ENCODE measurements around the gene ILRUN. TPM values are rescaled to one million over a fixed set of nuclear protein-coding genes. Genes with fewer than 3 reads are reported as not detected.
"Not testable (repeated sequence)": the region's sequence is repeated elsewhere in the genome, so short reads cannot be mapped to it uniquely, and the experiment has no call there.

ILRUN gene
- polyA plus RNA-seq, 2 donors = 27.8 to 32.7 TPM

DNA sequence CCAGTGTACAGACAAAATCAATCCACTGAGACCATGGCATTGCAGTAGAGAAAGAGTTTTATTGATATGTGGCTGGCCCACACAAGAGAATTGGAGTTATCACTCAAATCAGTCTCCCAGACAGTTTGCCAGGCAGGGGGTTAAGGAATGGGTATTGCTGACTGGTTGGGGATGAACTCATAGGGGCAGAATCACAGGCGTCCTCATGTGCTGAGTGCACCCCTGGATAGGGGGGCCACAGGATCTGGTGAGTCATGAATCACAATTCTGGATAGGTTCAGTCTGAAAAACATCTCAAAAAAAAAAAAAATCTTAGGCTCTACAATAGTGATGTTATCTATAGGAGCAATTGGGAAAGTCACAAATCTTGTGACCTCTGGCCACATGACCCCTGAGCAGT lies 29.5 kb upstream of the ILRUN start:
- Histone ChIP-seq H3K27ac (ENCODE audit: low read depth in 2 of 2, low read length in 1 of 2) (no peak overlapping the region), H3K27me3 (ENCODE audit: control insufficient read depth in 1 of 2, insufficient read depth in 2 of 2, low read length in 2 of 2) (no peaks in the 10 kb centered on the region), H3K4me1 (ENCODE audit: control insufficient read depth in 2 of 2, insufficient read depth in 2 of 2, low read length in 1 of 2) (no peaks in the 10 kb centered on the region), H3K9me3 (ENCODE audit: control insufficient read depth in 2 of 2, insufficient read depth in 1 of 2, low read depth in 1 of 2, low read length in 1 of 2) (no peaks in the 10 kb centered on the region), H3K36me3 (ENCODE audit: control insufficient read depth in 2 of 2, insufficient read depth in 2 of 2, low read length in 1 of 2) (no peaks in the 10 kb centered on the region), H3K4me3 (ENCODE audit: low read depth in 1 of 2, low read length in 2 of 2) (no peak overlapping the region)
- WGBS, 2 donors = 87 to 88% methylated on average over 1 of the region's 1 CpG

DNA sequence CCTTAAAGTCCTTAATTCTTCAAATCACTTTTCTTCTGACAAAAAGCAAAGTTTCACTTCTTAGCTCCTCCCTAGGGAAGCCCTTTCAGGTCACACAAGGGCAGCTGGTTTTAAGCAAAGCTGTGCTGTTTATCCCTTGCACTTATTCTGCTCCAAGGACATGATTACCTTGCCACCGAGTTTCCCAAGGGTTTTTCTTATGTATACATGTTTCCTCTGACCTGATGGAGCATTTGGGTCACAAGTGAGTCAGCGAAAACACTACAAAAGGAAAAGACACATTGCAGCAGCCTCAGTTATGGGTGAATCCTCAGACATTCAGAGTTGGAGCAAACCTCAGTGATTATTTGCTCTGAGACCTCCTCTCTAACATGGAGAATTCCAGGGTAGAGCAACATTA lies 26.6 kb upstream of the ILRUN start:
- Histone ChIP-seq H3K9me3 (ENCODE audit: control insufficient read depth in 2 of 2, insufficient read depth in 1 of 2, low read depth in 1 of 2, low read length in 1 of 2) (no peaks in the 10 kb centered on the region), H3K4me1 (ENCODE audit: control insufficient read depth in 2 of 2, insufficient read depth in 2 of 2, low read length in 1 of 2) (no peaks in the 10 kb centered on the region), H3K27me3 (ENCODE audit: control insufficient read depth in 1 of 2, insufficient read depth in 2 of 2, low read length in 2 of 2) (no peaks in the 10 kb centered on the region), H3K4me3 (ENCODE audit: low read depth in 1 of 2, low read length in 2 of 2) (no peak overlapping the region), H3K36me3 (ENCODE audit: control insufficient read depth in 2 of 2, insufficient read depth in 2 of 2, low read length in 1 of 2) (no peaks in the 10 kb centered on the region), H3K27ac (ENCODE audit: low read depth in 2 of 2, low read length in 1 of 2) (no peak overlapping the region)
- 52% methylated on average over 2 of the region's 2 CpGs for WGBS, 2 donors

DNA sequence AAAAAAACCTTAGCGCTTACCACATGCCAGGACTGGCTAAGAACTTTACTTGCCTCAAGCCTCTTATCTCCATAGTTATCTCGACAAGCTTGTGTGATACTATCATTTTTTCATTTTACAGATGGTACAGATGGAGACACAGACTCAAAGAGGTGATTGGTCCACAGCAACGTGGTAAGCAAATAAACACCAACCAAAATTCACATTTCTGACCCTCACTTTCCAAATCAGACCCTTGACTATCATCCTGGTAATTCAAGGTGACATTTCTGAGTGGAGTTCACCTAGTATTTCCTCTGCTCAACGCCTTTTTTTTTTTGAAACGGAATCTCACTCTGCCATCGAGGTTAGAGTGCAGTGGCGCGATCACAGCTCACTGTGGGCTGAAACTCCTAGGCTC lies 25.9 kb upstream of the ILRUN start:
- 87% methylated on average over 8 of the region's 8 CpGs for WGBS, 2 donors
- no peak overlapping the region for H3K27ac ChIP-seq (ENCODE audit: low read depth in 2 of 2, low read length in 1 of 2)

DNA sequence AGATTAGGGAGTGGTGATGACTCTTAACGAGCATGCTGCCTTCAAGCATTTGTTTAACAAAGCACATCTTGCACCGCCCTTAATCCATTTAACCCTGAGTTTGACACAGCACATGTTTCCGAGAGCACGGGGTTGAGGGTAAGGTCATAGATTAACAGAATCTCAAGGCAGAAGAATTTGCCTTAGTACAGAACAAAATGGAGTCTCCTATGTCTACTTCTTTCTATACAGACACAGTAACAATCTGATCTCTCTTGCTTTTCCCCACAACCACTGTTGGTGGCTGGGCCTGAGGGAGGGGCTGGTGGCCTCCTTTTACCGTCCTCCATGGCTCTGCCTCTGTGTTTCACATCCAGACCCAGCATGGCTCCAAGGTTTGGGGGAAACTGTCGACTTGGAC lies 23.6 kb upstream of the ILRUN start:
- 39 to 59% methylated on average over 5 to 6 of the region's 6 CpGs for WGBS, 2 donors
- peak overlapping the region in 1 of 2 donors; percentile 57 for H3K27ac ChIP-seq (ENCODE audit: low read depth in 2 of 2, low read length in 1 of 2)

More for the DNA sequence above, 25.9 kb upstream of the ILRUN start:
- H3K4me3 ChIP-seq (ENCODE audit: low read depth in 1 of 2, low read length in 2 of 2) = no peak overlapping the region
- no peaks in the 10 kb centered on the region for H3K4me1 ChIP-seq (ENCODE audit: control insufficient read depth in 2 of 2, insufficient read depth in 2 of 2, low read length in 1 of 2)
- H3K36me3 ChIP-seq (ENCODE audit: control insufficient read depth in 2 of 2, insufficient read depth in 2 of 2, low read length in 1 of 2) = no peaks in the 10 kb centered on the region
- no peaks in the 10 kb centered on the region for H3K9me3 ChIP-seq (ENCODE audit: control insufficient read depth in 2 of 2, insufficient read depth in 1 of 2, low read depth in 1 of 2, low read length in 1 of 2)
- no peaks in the 10 kb centered on the region for H3K27me3 ChIP-seq (ENCODE audit: control insufficient read depth in 1 of 2, insufficient read depth in 2 of 2, low read length in 2 of 2)

DNA sequence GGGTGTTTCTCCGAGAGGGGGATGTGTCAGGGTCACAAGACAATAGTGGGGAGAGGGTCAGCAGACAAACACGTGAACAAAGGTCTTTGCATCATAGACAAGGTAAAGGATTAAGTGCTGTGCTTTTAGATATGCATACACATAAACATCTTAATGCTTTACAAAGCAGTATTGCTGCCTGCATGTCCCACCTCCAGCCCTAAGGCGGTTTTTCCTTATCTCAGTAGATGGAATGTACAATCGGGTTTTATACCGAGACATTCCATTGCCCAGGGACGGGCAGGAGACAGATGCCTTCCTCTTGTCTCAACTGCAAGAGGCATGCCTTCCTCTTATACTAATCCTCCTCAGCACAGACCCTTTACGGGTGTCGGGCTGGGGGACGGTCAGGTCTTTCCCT lies 23.1 kb upstream of the ILRUN start:
- H3K27ac ChIP-seq (ENCODE audit: low read depth in 2 of 2, low read length in 1 of 2); H3K4me3 ChIP-seq (ENCODE audit: low read depth in 1 of 2, low read length in 2 of 2); H3K36me3 ChIP-seq (ENCODE audit: control insufficient read depth in 2 of 2, insufficient read depth in 2 of 2, low read length in 1 of 2); H3K4me1 ChIP-seq (ENCODE audit: control insufficient read depth in 2 of 2, insufficient read depth in 2 of 2, low read length in 1 of 2); H3K27me3 ChIP-seq (ENCODE audit: control insufficient read depth in 1 of 2, insufficient read depth in 2 of 2, low read length in 2 of 2); H3K9me3 ChIP-seq (ENCODE audit: control insufficient read depth in 2 of 2, insufficient read depth in 1 of 2, low read depth in 1 of 2, low read length in 1 of 2): not testable (repeated sequence)
- WGBS, 2 donors = 16 to 34% methylated on average over 5 to 8 of the region's 9 CpGs

More for the DNA sequence above, 23.6 kb upstream of the ILRUN start:
- not testable (repeated sequence) for H3K36me3 ChIP-seq (ENCODE audit: control insufficient read depth in 2 of 2, insufficient read depth in 2 of 2, low read length in 1 of 2); H3K9me3 ChIP-seq (ENCODE audit: control insufficient read depth in 2 of 2, insufficient read depth in 1 of 2, low read depth in 1 of 2, low read length in 1 of 2); H3K27me3 ChIP-seq (ENCODE audit: control insufficient read depth in 1 of 2, insufficient read depth in 2 of 2, low read length in 2 of 2); H3K4me1 ChIP-seq (ENCODE audit: control insufficient read depth in 2 of 2, insufficient read depth in 2 of 2, low read length in 1 of 2); H3K4me3 ChIP-seq (ENCODE audit: low read depth in 1 of 2, low read length in 2 of 2)

DNA sequence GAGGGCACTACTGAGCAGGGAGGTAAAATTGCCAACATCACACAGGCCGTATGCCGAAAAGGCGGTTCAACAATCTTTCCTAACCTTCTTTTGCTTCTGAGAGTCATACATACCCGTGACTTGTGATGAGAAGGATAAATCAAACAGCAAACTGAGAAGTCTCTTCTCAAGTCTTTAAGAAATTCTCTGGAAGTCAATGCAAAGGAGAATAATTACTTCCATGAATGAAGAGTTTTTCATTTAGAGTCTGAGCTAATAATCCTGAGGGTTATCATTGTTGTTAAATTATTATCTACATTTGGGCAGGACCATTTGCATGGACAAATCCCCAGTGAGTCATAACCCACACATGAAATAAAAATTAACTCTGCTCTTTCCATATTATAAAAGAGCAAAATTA lies 22.4 kb upstream of the ILRUN start:
- Histone ChIP-seq H3K9me3 (ENCODE audit: control insufficient read depth in 2 of 2, insufficient read depth in 1 of 2, low read depth in 1 of 2, low read length in 1 of 2) (no peaks in the 10 kb centered on the region), H3K36me3 (ENCODE audit: control insufficient read depth in 2 of 2, insufficient read depth in 2 of 2, low read length in 1 of 2) (no peaks in the 10 kb centered on the region), H3K27ac (ENCODE audit: low read depth in 2 of 2, low read length in 1 of 2) (no peak overlapping the region), H3K4me1 (ENCODE audit: control insufficient read depth in 2 of 2, insufficient read depth in 2 of 2, low read length in 1 of 2) (no peaks in the 10 kb centered on the region), H3K4me3 (ENCODE audit: low read depth in 1 of 2, low read length in 2 of 2) (no peak overlapping the region), H3K27me3 (ENCODE audit: control insufficient read depth in 1 of 2, insufficient read depth in 2 of 2, low read length in 2 of 2) (no peaks in the 10 kb centered on the region)
- 63 to 64% methylated on average over 4 of the region's 4 CpGs for WGBS, 2 donors

DNA sequence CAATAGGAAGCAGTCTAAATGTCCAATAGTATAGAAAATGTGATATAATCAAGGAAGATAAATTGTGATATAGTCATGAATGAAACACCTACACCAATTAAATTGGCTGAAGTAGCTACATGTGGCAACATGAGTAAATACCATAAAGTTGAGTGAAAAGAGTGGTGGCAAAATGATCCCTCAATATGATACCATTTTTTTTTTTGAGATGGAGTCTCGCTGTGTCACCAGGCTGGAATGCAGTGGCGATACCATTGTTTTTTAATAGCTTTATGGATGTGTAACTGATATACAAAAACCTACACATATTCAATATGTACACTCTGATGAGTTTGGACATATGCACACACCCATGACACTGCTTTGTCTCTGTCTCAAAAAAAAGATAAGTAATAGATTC lies 20.9 kb upstream of the ILRUN start:
- Histone ChIP-seq H3K4me1 (ENCODE audit: control insufficient read depth in 2 of 2, insufficient read depth in 2 of 2, low read length in 1 of 2) (no peaks in the 10 kb centered on the region), H3K36me3 (ENCODE audit: control insufficient read depth in 2 of 2, insufficient read depth in 2 of 2, low read length in 1 of 2) (no peaks in the 10 kb centered on the region), H3K4me3 (ENCODE audit: low read depth in 1 of 2, low read length in 2 of 2) (no peak overlapping the region), H3K9me3 (ENCODE audit: control insufficient read depth in 2 of 2, insufficient read depth in 1 of 2, low read depth in 1 of 2, low read length in 1 of 2) (no peaks in the 10 kb centered on the region), H3K27ac (ENCODE audit: low read depth in 2 of 2, low read length in 1 of 2) (no peak overlapping the region), H3K27me3 (ENCODE audit: control insufficient read depth in 1 of 2, insufficient read depth in 2 of 2, low read length in 2 of 2) (no peaks in the 10 kb centered on the region)
- WGBS, 2 donors = 81 to 88% methylated on average over 2 of the region's 2 CpGs

DNA sequence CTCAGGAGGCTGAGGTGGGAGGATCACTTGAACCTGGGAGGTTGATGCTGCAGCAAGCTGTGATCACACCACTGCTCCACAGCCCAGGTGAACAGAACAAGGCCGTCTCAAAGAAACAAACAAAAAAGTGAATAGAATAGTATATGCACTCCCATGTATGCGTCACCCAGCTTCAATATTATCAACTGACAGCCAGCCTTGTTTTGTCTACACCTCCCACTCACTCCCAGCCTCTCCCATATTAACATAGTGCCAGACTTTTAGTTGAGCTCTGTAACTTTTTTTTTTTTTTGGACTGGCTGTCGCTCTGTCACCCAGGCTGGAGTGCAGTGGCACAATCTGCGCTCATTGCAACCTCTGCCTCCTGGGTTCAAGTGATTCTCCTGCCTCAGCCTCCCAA lies 18.1 kb upstream of the ILRUN start:
- H3K9me3 ChIP-seq (ENCODE audit: control insufficient read depth in 2 of 2, insufficient read depth in 1 of 2, low read depth in 1 of 2, low read length in 1 of 2) = no peaks in the 10 kb centered on the region

DNA sequence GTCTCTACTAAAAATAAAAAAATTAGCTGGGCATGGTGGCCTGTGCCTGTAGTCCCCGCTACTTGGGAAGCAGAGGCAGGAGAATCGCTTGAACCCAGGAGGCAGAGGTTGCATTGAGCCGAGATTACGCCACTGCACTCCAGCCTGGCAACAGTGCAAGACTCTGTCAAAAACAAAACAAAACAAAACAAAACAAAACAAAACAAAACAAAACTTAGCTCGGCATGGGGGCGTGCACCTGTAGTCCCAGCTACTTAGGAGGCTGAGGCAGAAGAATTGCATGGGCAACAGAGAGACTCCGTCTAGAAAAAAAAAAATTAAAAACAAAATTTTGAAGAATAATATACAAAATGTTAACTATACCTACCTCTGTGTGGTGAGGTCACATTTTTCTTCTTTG lies 16.3 kb upstream of the ILRUN start:
- H3K36me3 ChIP-seq (ENCODE audit: control insufficient read depth in 2 of 2, insufficient read depth in 2 of 2, low read length in 1 of 2); H3K27ac ChIP-seq (ENCODE audit: low read depth in 2 of 2, low read length in 1 of 2); H3K4me3 ChIP-seq (ENCODE audit: low read depth in 1 of 2, low read length in 2 of 2); H3K27me3 ChIP-seq (ENCODE audit: control insufficient read depth in 1 of 2, insufficient read depth in 2 of 2, low read length in 2 of 2); H3K9me3 ChIP-seq (ENCODE audit: control insufficient read depth in 2 of 2, insufficient read depth in 1 of 2, low read depth in 1 of 2, low read length in 1 of 2); H3K4me1 ChIP-seq (ENCODE audit: control insufficient read depth in 2 of 2, insufficient read depth in 2 of 2, low read length in 1 of 2): not testable (repeated sequence)
- 86 to 88% methylated on average over 7 of the region's 7 CpGs for WGBS, 2 donors

More for the DNA sequence above, 18.1 kb upstream of the ILRUN start:
- Histone ChIP-seq H3K4me1 (ENCODE audit: control insufficient read depth in 2 of 2, insufficient read depth in 2 of 2, low read length in 1 of 2) (no peaks in the 10 kb centered on the region), H3K4me3 (ENCODE audit: low read depth in 1 of 2, low read length in 2 of 2) (no peak overlapping the region), H3K36me3 (ENCODE audit: control insufficient read depth in 2 of 2, insufficient read depth in 2 of 2, low read length in 1 of 2) (no peaks in the 10 kb centered on the region), H3K27ac (ENCODE audit: low read depth in 2 of 2, low read length in 1 of 2) (no peak overlapping the region), H3K27me3 (ENCODE audit: control insufficient read depth in 1 of 2, insufficient read depth in 2 of 2, low read length in 2 of 2) (no peaks in the 10 kb centered on the region)
- WGBS, 2 donors = 74 to 77% methylated on average over 4 of the region's 4 CpGs

DNA sequence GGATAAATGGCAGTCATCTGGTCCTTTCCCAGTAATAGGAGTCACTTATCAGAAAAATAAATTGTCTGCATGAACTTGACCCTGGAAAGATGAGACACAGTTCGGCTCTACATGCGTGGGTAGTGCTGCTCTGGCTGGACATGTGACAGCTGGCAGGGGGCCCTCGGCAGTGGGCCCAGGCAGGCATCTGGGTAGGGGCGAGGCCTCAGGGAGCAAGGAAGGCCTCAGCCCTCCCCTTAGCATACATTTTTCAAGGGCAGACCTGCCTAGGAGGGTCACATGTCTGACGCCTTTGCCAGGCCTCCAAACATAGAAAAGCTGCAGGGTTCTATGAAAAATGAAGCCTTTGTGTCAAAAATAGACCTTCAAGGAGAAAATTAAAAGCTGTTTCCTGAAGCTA lies 12.8 kb upstream of the ILRUN start:
- Histone ChIP-seq H3K36me3 (ENCODE audit: control insufficient read depth in 2 of 2, insufficient read depth in 2 of 2, low read length in 1 of 2) (no peaks in the 10 kb centered on the region), H3K27me3 (ENCODE audit: control insufficient read depth in 1 of 2, insufficient read depth in 2 of 2, low read length in 2 of 2) (no peaks in the 10 kb centered on the region), H3K4me3 (ENCODE audit: low read depth in 1 of 2, low read length in 2 of 2) (no peak overlapping the region), H3K4me1 (ENCODE audit: control insufficient read depth in 2 of 2, insufficient read depth in 2 of 2, low read length in 1 of 2) (no peaks in the 10 kb centered on the region), H3K9me3 (ENCODE audit: control insufficient read depth in 2 of 2, insufficient read depth in 1 of 2, low read depth in 1 of 2, low read length in 1 of 2) (no peaks in the 10 kb centered on the region), H3K27ac (ENCODE audit: low read depth in 2 of 2, low read length in 1 of 2) (peak overlapping the region; percentile 30 to 65)
- 16 to 25% methylated on average over 5 of the region's 5 CpGs for WGBS, 2 donors

Measured in esophagus (tissue), 2 donors.